K562 (cell line): ENCODE measurements around the gene GRWD1. TPM values are rescaled to one million over a fixed set of nuclear protein-coding genes. Genes with fewer than 3 reads are reported as not detected.
A peak's percentile ranks its signal among the peaks of the same experiment; 100 is the strongest.

Experiments used
- CREM ChIP-seq: IDR thresholded peaks from 2 replicates; pipeline ENCODE4 v1.6.1; 2014; ENCODE audit warnings: antibody characterized with exemption, low read depth
- E2F8 ChIP-seq: fragments of 450-650 bp; IDR thresholded peaks from 2 replicates; pipeline ENCODE4 v1.7.1; 2018; ENCODE audit warnings: mild to moderate bottlenecking, low read depth; ENCODE audit not compliant: partially characterized antibody
- HDGF ChIP-seq: fragments of 450-650 bp; IDR thresholded peaks from 2 replicates; pipeline ENCODE4 v1.6.1; 2016
- POLR2AphosphoS2 ChIP-seq: IDR thresholded peaks from 2 replicates; pipeline ENCODE4 v1.6.1; 2012; ENCODE audit warnings: low read length, improper control_type of control experiment
- RBM22 ChIP-seq: fragments of 200-400 bp; formaldehyde crosslinking; IDR thresholded peaks from 2 replicates; pipeline ENCODE4 v1.6.1; 2018; ENCODE audit warnings: low read length, low read depth; ENCODE audit not compliant: poor library complexity, severe bottlenecking
- REST ChIP-seq, 2 experiments: fragments of 450-650 bp; formaldehyde crosslinking in 1 of 2; IDR thresholded peaks; 2 replicates each; pipeline versions ENCODE4 v1.4.0 to v1.6.1; 2014 to 2020; ENCODE audit warnings: mild to moderate bottlenecking in 2 of 2, borderline replicate concordance in 1 of 2, low read depth in 1 of 2
- TBP ChIP-seq: optimal IDR thresholded peaks from 2 replicates; pipeline ENCODE3; 2011; ENCODE audit warnings: low read depth, low read length, improper control_type of control experiment
- TEAD1 ChIP-seq, 2 experiments: fragments of 450-650 bp in 1 of 2; sonication (generic) in 1 of 2; formaldehyde crosslinking; IDR thresholded peaks; 2 replicates each; pipeline versions ENCODE4 v1.4.0 to v1.8.0; 2020 to 2022; ENCODE audit warnings: mild to moderate bottlenecking in 2 of 2, missing genetic modification reagents in 1 of 2
- ZBED1 ChIP-seq: IDR thresholded peaks from 2 replicates; pipeline ENCODE4 v1.6.1; 2014
- polyA plus RNA-seq, 8 experiments: library from polyadenylated mRNA; depleted of rRNA in 4 of 8; stranded (reverse) in 5 of 8; unstranded in 3 of 8; fragments of >200 nt; fragmentation: Nextera tagmentation in 2 of 8; fragmentation: Illumina TruSeq in 1 of 8; extraction: Ambion mirVana in 2 of 8; extraction: Trizol in 1 of 8; gene quantifications; 2 replicates each; pipeline versions ENCODE4 v1.2.1 to v1.2.3, GENCODE V29; 2011 to 2014; ENCODE audit warnings: inconsistent platforms in 1 of 8, missing spikeins in 1 of 8
- total RNA-seq, 7 experiments: library from RNA; depleted of rRNA in 6 of 7; stranded (reverse); fragments of >200 nt in 6 of 7; fragmentation: Illumina TruSeq in 2 of 7; extraction: Trizol in 2 of 7; gene quantifications; 2 replicates each; pipeline versions ENCODE4 v1.2.1 to v1.2.3, GENCODE V29; 2011 to 2021; ENCODE audit warnings: low replicate concordance in 1 of 7
- TF ChIP-seq, protein P1 (sequence below): fragments of 450-650 bp; formaldehyde crosslinking; IDR thresholded peaks from 2 replicates; pipeline ENCODE4 v1.4.0; 2022; ENCODE audit warnings: mild to moderate bottlenecking, moderate library complexity
- TF ChIP-seq, protein P2 (sequence below): sonication (generic); formaldehyde crosslinking; IDR thresholded peaks from 2 replicates; pipeline ENCODE4 v1.8.0; 2022; ENCODE audit warnings: missing genetic modification reagents, mild to moderate bottlenecking, borderline replicate concordance
- TF ChIP-seq, protein P3 (sequence below): fragments of 450-650 bp; formaldehyde crosslinking; IDR thresholded peaks from 2 replicates; pipeline ENCODE4 v1.4.0; 2022; ENCODE audit warnings: missing genetic modification characterization

GRWD1 gene
- total and polyA plus RNA-seq, 9 of the 15 experiments (the other 6 are each of a cell fraction or from before 2014, with no cell fraction given): 1.5 to 87.2 (median 24.5) TPM

DNA sequence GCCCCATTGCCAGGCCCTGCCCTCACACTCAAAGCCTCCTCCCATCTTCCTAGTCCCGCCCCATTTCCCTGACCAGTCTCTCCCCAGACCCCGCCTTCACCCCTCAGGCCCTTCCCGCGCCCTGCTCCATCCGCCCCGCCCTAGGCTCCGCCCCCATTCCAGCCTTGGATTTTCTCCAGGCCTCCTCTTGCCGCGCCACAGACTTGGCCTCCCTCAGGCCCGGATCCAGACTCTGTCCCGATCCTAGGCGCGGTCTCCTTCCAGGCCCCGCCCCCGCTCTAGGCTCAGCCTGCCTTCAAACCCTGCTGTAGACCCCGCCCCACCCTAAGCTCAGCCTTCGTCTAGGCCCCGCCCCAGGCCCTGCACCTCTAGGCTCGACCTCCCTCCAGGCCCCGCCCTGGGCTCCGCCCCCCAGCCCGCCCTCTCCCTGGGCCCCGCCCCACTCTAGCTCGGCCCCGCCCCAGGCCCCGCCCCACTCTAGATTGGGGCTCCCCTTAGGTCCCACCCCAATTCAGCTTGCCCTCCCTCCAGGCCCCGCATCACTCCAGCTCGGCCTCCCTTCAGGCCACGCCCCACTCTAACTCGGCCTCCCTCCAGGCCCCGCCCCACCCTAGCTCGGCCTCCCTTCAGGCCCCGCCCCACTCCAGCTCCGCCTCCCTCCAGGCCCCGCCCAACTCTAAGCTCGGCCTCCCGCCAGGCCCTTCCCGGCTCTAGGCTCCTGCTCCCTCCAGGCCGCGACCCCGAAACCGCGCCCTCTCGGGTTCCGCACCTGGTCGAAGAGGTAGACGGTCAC, 47.3 kb downstream of the GRWD1 start (continued):
- TF ChIP-seq REST (IDR thresholded peaks at IDR 0.05; ENCODE audit: borderline replicate concordance) (no peak), REST (CRISPR knock-in tag; IDR thresholded peaks at IDR 0.05; ENCODE audit: low read depth) (0 out of 2 replicates have a peak, but pooled peaks have one; percentile 22), TBP (peak; percentile 52), E2F8 (peak; percentile 67), TEAD1 (CRISPR knock-in tag; IDR thresholded peaks at IDR 0.05) (peak in 1 of 2 experiments; percentile 76; a peak in 1 of 4 replicates), POLR2AphosphoS2 (peak; percentile 62), RBM22 (no peak), CREM (peak; percentile 3), ZBED1 (peak; percentile 92), HDGF (peak; percentile 99)
- TF ChIP-seq, protein P1, sequence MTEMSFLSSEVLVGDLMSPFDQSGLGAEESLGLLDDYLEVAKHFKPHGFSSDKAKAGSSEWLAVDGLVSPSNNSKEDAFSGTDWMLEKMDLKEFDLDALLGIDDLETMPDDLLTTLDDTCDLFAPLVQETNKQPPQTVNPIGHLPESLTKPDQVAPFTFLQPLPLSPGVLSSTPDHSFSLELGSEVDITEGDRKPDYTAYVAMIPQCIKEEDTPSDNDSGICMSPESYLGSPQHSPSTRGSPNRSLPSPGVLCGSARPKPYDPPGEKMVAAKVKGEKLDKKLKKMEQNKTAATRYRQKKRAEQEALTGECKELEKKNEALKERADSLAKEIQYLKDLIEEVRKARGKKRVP: 0 out of 2 replicates have a peak, but pooled peaks have one; percentile 30
- TF ChIP-seq, protein P2, sequence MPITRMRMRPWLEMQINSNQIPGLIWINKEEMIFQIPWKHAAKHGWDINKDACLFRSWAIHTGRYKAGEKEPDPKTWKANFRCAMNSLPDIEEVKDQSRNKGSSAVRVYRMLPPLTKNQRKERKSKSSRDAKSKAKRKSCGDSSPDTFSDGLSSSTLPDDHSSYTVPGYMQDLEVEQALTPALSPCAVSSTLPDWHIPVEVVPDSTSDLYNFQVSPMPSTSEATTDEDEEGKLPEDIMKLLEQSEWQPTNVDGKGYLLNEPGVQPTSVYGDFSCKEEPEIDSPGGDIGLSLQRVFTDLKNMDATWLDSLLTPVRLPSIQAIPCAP (CRISPR knock-in tag): no peak
- TF ChIP-seq, protein P3, sequence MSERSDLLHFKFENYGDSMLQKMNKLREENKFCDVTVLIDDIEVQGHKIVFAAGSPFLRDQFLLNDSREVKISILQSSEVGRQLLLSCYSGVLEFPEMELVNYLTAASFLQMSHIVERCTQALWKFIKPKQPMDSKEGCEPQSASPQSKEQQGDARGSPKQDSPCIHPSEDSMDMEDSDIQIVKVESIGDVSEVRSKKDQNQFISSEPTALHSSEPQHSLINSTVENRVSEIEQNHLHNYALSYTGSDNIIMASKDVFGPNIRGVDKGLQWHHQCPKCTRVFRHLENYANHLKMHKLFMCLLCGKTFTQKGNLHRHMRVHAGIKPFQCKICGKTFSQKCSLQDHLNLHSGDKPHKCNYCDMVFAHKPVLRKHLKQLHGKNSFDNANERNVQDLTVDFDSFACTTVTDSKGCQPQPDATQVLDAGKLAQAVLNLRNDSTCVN (CRISPR knock-in tag): no peak
